HEK293 (cell line): Measurements from ENCODE around the gene NGRN.

Experiments
- CTCF ChIP-seq: fragments of 450-650 bp; formaldehyde crosslinking; IDR thresholded peaks from 2 replicates; pipeline ENCODE4 v1.5.1; 2016; ENCODE audit warnings: missing biosample characterization, missing genetic modification characterization
- HIC1 ChIP-seq: fragments of 450-650 bp; formaldehyde crosslinking; IDR thresholded peaks from 2 replicates; pipeline ENCODE4 v1.5.1; 2016; ENCODE audit warnings: missing biosample characterization, missing genetic modification characterization
- PATZ1 ChIP-seq: fragments of 450-650 bp; formaldehyde crosslinking; IDR thresholded peaks from 2 replicates; pipeline ENCODE4 v1.5.1; 2016; ENCODE audit warnings: missing biosample characterization, missing genetic modification characterization
- REPIN1 ChIP-seq: fragments of 450-650 bp; formaldehyde crosslinking; IDR thresholded peaks from 2 replicates; pipeline ENCODE4 v1.5.1; 2017; ENCODE audit warnings: missing biosample characterization, missing genetic modification characterization, low read depth
- SCRT1 ChIP-seq: fragments of 450-650 bp; formaldehyde crosslinking; IDR thresholded peaks from 2 replicates; pipeline ENCODE4 v1.5.1; 2016; ENCODE audit warnings: missing biosample characterization, missing genetic modification characterization, borderline replicate concordance
- TSHZ1 ChIP-seq: fragments of 450-650 bp; formaldehyde crosslinking; IDR thresholded peaks from 2 replicates; pipeline ENCODE4 v1.5.1; 2016; ENCODE audit warnings: missing biosample characterization, missing genetic modification characterization, borderline replicate concordance
- ZBTB20 ChIP-seq: fragments of 450-650 bp; formaldehyde crosslinking; IDR thresholded peaks from 2 replicates; pipeline ENCODE4 v1.5.1; 2016; ENCODE audit warnings: missing biosample characterization, missing genetic modification characterization
- ZNF138 ChIP-seq: fragments of 450-650 bp; formaldehyde crosslinking; IDR thresholded peaks from 2 replicates; pipeline ENCODE4 v1.5.1; 2016; ENCODE audit warnings: missing biosample characterization, missing genetic modification characterization, borderline replicate concordance
- ZNF274 ChIP-seq, 2 experiments: fragments of 200-500 bp in 1 of 2; fragments of 450-650 bp in 1 of 2; sonication (Bioruptor generic) in 1 of 2; formaldehyde crosslinking in 1 of 2; IDR thresholded peaks; 2 replicates each; pipeline versions ENCODE4 v1.5.1 to v1.6.1; 2014 to 2016; ENCODE audit warnings: borderline replicate concordance in 1 of 2, inconsistent platforms in 1 of 2, low read length in 1 of 2, missing biosample characterization in 1 of 2, missing genetic modification characterization in 1 of 2
- ZNF530 ChIP-seq: fragments of 450-650 bp; formaldehyde crosslinking; IDR thresholded peaks from 2 replicates; pipeline ENCODE4 v1.5.1; 2016; ENCODE audit warnings: low read depth, missing biosample characterization, missing genetic modification characterization
- ZNF610 ChIP-seq: fragments of 450-650 bp; formaldehyde crosslinking; IDR thresholded peaks from 2 replicates; pipeline ENCODE4 v1.5.1; 2016; ENCODE audit warnings: missing biosample characterization, missing genetic modification characterization, borderline replicate concordance
- ZNF747 ChIP-seq: fragments of 450-650 bp; formaldehyde crosslinking; IDR thresholded peaks from 2 replicates; pipeline ENCODE4 v1.5.1; 2016; ENCODE audit warnings: missing biosample characterization, missing genetic modification characterization
- ZSCAN16 ChIP-seq: fragments of 450-650 bp; formaldehyde crosslinking; IDR thresholded peaks from 2 replicates; pipeline ENCODE4 v1.5.1; 2016; ENCODE audit warnings: missing biosample characterization, missing genetic modification characterization

- TF ChIP-seq CTCF, result no peak
- TF ChIP-seq REPIN1 (tag by site-specific recombination), result no peak
- no peak for TF ChIP-seq ZNF530 (tag by site-specific recombination)
- TF ChIP-seq ZNF274 (IDR thresholded peaks at IDR 0.05; ENCODE audit: low read length), result no peak
- no peak for TF ChIP-seq ZNF274 (tag by site-specific recombination; IDR thresholded peaks at IDR 0.05; ENCODE audit: borderline replicate concordance)
- no peak for TF ChIP-seq SCRT1 (tag by site-specific recombination)
- TF ChIP-seq PATZ1, result no peak
- no peak for TF ChIP-seq ZNF138
- TF ChIP-seq ZNF610, result no peak
- no peak for TF ChIP-seq HIC1 (tag by site-specific recombination)
- TF ChIP-seq ZSCAN16 (tag by site-specific recombination), result no peak
- TF ChIP-seq TSHZ1 (tag by site-specific recombination), result no peak
- no peak for TF ChIP-seq ZNF747 (tag by site-specific recombination)
- no peak for TF ChIP-seq ZBTB20 (tag by site-specific recombination)
Observed at GRCh38 chr15:90270502-90271150, 5.2 kb downstream of the NGRN start.
